ENCODE measurements around the gene BIN2.
"Not testable (repeated sequence)": the region's sequence is repeated elsewhere in the genome, so short reads cannot be mapped to it uniquely, and the experiment has no call there.

The BIN2 gene

DNA sequence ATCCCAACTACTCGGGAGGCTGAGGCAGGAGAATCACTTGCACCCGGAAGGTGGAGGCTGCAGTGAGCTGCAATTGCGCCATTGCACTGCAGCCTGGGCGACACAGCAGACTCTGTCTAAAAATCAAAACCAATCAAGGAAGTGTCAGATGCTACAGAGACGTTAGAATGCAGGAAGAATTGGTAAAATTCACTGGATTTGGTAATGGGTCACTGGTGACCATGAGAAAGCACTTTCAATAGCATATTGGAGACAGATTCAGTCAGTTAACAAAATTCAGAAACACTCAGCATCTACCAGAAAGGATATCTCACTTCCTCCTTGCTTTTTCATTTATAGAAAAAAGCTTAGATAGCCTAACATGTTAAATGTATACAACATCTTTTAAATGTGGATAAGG lies 17.5 kb downstream of the BIN2 start:
- H3K4me3 ChIP-seq (replicated peaks in 1 of 2; ENCODE audit: low read depth in 2 of 2, low read length in 2 of 2): no peak overlapping the region
- no peak for TF ChIP-seq CTCF (IDR thresholded peaks at IDR 0.05; ENCODE audit: low read depth, low read length)
- DNase-seq (ENCODE audit: low read depth in 2 of 2): no peak

- H3K4me3 ChIP-seq (replicated peaks in 1 of 2; ENCODE audit: low read depth in 2 of 2, low read length in 2 of 2); DNase-seq (ENCODE audit: low read depth in 2 of 2): not testable (repeated sequence)
Observed at GRCh38 chr12:51300768-51301167, 23.2 kb downstream of the BIN2 start.

- no peak for TF ChIP-seq CTCF (IDR thresholded peaks at IDR 0.05; ENCODE audit: low read depth, low read length)
- H3K4me3 ChIP-seq (replicated peaks in 1 of 2; ENCODE audit: low read depth in 2 of 2, low read length in 2 of 2): no peak overlapping the region
- no peak for DNase-seq (ENCODE audit: low read depth in 2 of 2)
Observed at GRCh38 chr12:51295651-51296050, 28.3 kb downstream of the BIN2 start.

DNA sequence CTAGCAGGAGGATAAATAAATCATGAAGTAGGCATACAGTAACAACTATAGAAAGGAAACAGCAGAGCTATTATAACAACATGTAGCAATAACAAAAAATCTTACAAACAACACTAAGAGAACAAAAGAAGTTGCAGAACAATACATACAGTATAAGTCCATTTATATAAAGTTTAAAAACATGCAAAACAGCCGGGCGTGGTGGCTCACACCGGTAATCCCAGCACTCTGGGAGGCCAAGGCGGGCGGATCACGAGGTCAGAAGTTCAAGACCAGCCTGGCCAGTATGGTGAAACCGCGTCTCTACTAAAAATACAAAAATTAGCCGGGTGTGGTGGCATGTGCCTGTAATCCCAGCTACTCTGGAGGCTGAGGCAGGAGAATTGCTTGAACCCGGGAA lies 29.9 kb downstream of the BIN2 start:
- DNase-seq (ENCODE audit: low read depth in 2 of 2); H3K4me3 ChIP-seq (replicated peaks in 1 of 2; ENCODE audit: low read depth in 2 of 2, low read length in 2 of 2): not testable (repeated sequence)

DNA sequence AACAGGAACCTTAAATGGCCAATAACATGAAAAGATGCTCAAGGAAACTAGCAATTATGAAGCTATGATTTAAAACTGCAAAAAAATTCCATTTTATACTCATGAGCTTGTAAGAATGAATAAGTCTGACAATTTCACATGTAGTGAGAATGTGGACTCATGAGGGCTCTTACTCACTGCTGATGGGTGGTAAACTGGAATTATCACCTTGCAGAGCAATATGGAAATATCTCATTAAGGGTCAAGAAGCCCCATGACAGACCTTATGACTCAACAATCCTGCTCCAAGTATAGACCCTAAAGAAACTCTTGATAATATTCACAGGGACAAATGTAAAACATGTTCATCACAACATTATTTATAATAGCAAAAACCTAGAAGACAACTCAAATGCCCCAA lies 30.3 kb downstream of the BIN2 start:
- H3K4me3 ChIP-seq (replicated peaks in 1 of 2; ENCODE audit: low read depth in 2 of 2, low read length in 2 of 2): no peak overlapping the region
- TF ChIP-seq CTCF (IDR thresholded peaks at IDR 0.05; ENCODE audit: low read depth, low read length): no peak

DNA sequence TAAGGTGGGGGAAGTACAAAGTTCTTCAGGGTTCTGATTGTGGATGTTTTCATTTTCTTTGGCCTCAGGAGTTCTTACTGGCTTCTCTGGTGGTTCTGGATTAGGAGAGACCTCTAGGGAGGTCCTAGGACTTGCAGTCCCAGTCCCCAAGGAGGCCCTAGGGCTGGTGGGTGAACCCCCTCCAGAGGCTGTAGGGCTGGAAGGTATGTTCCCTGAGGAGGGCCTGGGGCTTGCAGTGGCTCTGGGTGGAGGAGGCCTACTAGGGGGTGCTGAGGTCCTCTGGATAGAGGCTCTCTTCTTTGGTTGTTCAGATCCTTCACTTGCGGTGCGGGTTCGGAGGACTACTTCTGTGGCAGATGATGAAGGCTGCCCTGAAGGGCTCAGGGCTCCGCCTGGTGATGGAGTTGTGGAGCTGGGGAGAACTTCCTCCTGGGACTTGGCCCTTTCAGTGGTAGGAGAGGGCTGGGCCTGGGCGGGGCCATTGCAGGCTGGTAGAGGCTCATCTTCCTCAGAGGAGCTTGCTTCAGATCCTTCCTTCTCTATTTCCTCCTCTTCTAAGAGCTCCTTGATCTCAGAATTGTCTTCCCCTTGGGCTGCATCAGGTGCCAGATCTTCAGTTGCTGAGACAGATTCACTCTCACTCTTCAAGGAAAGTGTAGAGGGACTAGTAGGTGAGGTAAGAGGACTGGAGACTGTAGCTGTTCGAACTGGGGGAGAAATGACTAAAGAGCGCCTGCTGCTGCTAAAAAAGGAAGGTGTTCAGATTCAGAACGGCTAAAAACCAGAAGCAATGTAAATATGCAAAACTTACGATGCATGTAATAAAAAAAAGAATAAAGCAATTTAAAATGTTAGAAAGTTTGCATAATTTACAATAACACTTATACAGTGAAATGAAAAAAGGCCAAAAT lies 32.1 kb downstream of the BIN2 start:
- DNase-seq (ENCODE audit: low read depth in 2 of 2); H3K4me3 ChIP-seq (replicated peaks in 1 of 2; ENCODE audit: low read depth in 2 of 2, low read length in 2 of 2): not testable (repeated sequence)

More for the DNA sequence above, 30.3 kb downstream of the BIN2 start:
- DNase-seq (ENCODE audit: low read depth in 2 of 2): no peak

DNA sequence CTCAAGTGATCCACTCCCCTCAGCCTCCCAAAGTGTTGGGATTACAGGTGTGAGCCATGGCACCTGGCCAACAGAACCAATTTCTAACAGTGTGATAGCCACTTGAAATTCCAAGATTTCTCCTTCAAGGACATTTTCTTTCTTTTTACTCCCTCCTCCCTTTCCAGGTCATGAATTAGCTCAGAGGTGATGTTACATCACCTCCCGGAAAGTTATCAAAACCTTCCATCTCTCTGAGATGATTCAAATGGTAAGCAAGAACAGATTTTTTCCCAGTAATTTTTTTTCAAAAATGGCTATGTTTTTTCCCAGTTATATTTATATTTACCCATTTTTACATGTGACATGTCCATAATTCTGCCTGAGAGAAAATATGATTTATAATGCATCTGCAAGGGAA lies 38.1 kb downstream of the BIN2 start:
- no peak for DNase-seq (ENCODE audit: low read depth in 2 of 2)
- no peak for TF ChIP-seq CTCF (IDR thresholded peaks at IDR 0.05; ENCODE audit: low read depth, low read length)
- no peak overlapping the region for H3K4me3 ChIP-seq (replicated peaks in 1 of 2; ENCODE audit: low read depth in 2 of 2, low read length in 2 of 2)

- no peak overlapping the region for H3K4me3 ChIP-seq (replicated peaks in 1 of 2; ENCODE audit: low read depth in 2 of 2, low read length in 2 of 2)
- peak; percentile 57 to 80 for DNase-seq (ENCODE audit: low read depth in 2 of 2)
- no peak for TF ChIP-seq CTCF (IDR thresholded peaks at IDR 0.05; ENCODE audit: low read depth, low read length)
Observed at GRCh38 chr12:51281202-51281924, 42.6 kb downstream of the BIN2 start.
